Endothelial cell of umbilical vein (primary cell): ENCODE measurements around the gene RXFP1. TPM values are rescaled to one million over a fixed set of nuclear protein-coding genes. Genes with fewer than 3 reads are reported as not detected.

Experiments
- BruUV-seq: library from RNA; stranded (reverse); fragments of 400-500 nt; replicated peaks from 2 replicates; lab custom pipeline; 2021; lab: Mats Ljungman, UMichigan
- CTCF ChIA-PET: fragments of 300-600, 350-600 bp; sonication (Branson Sonifier 250); formaldehyde crosslinking; loops from one replicate; lab custom pipeline; 2021; ENCODE audit warnings: antibody characterized with exemption, inconsistent platforms; lab: Charles Lee
- POLR2A ChIA-PET: fragments of 300-600, 350-600 bp; sonication (Branson Sonifier 250); formaldehyde crosslinking; loops from one replicate; lab custom pipeline; 2021; ENCODE audit warnings: antibody characterized with exemption, inconsistent platforms; lab: Charles Lee
- DNase-seq: peaks from one replicate; pipeline ENCODE4 v3.0.0-alpha.2; 2011; ENCODE audit warnings: low read depth, low spot score
- FAIRE-seq: peaks from 2 replicates; lab custom pipeline; 2011; peaks lifted over from hg19 to GRCh38; lab: Jason Lieb, UNC
- H2AFZ ChIP-seq: 2 replicates; pipeline ENCODE4 v1.6.0; 2012; ENCODE audit warnings: low read depth, low read length, control low read depth, inconsistent platforms
- H3K27ac ChIP-seq: 2 replicates; pipeline ENCODE4 v1.5.1; 2011; ENCODE audit warnings: low read depth, mild to moderate bottlenecking, control low read depth, low read length, moderate library complexity; ENCODE audit not compliant: insufficient read depth
- H3K27me3 ChIP-seq, 2 experiments: 2 replicates each; pipeline versions ENCODE4 v1.6.0 to v1.6.1; 2011; ENCODE audit warnings: low read length in 2 of 2, mixed read lengths in 1 of 2; ENCODE audit not compliant: control insufficient read depth in 2 of 2, insufficient read depth in 2 of 2
- H3K36me3 ChIP-seq, 2 experiments: 2 replicates in 1 of 2; 3 replicates in 1 of 2; pipeline ENCODE4 v1.5.1; 2011; ENCODE audit warnings: low read length in 2 of 2, mild to moderate bottlenecking in 1 of 2, moderate library complexity in 1 of 2; ENCODE audit not compliant: control insufficient read depth in 2 of 2, insufficient read depth in 2 of 2; ENCODE audit errors: extremely low read depth in 1 of 2
- H3K4me1 ChIP-seq: 3 replicates; pipeline ENCODE4 v1.5.1; 2011; ENCODE audit warnings: mild to moderate bottlenecking, low read length; ENCODE audit not compliant: control insufficient read depth, insufficient read depth; ENCODE audit errors: extremely low read depth
- H3K4me2 ChIP-seq: 2 replicates; pipeline ENCODE4 v1.6.1; 2011; ENCODE audit warnings: low read length, control low read depth, mixed read lengths; ENCODE audit not compliant: insufficient read depth
- H3K4me3 ChIP-seq, 3 experiments: fragments of 200-600 bp in 1 of 3; sonication (generic), shearing (Covaris generic) in 1 of 3; replicated peaks in 1 of 3; 2 replicates each; pipeline ENCODE4 v1.5.1; 2011 to 2016; ENCODE audit warnings: control low read depth in 3 of 3, low read length in 3 of 3, mild to moderate bottlenecking in 2 of 3, inconsistent platforms in 1 of 3, low read depth in 1 of 3, moderate library complexity in 1 of 3; ENCODE audit not compliant: insufficient read depth in 1 of 3
- H3K79me2 ChIP-seq: 2 replicates; pipeline ENCODE4 v1.6.0; 2012; ENCODE audit warnings: low read length, inconsistent platforms; ENCODE audit not compliant: control insufficient read depth, insufficient read depth
- H3K9ac ChIP-seq: replicated peaks from 2 replicates; pipeline ENCODE3; 2011; ENCODE audit warnings: low read length, control low read depth; ENCODE audit not compliant: insufficient read depth; ENCODE audit errors: extremely low read depth
- H3K9me1 ChIP-seq: replicated peaks from 3 replicates; pipeline ENCODE4 v1.6.0; 2011; ENCODE audit warnings: mild to moderate bottlenecking, low read length; ENCODE audit not compliant: control insufficient read depth, insufficient read depth; ENCODE audit errors: extremely low read depth
- H3K9me3 ChIP-seq: replicated peaks from 2 replicates; pipeline ENCODE4 v1.5.1; 2012; ENCODE audit warnings: low read length, inconsistent platforms; ENCODE audit not compliant: control insufficient read depth, insufficient read depth
- H4K20me1 ChIP-seq: replicated peaks from 2 replicates; pipeline ENCODE3; 2011; ENCODE audit warnings: mild to moderate bottlenecking, low read length; ENCODE audit not compliant: control insufficient read depth, insufficient read depth; ENCODE audit errors: extremely low read depth
- EZH2 ChIP-seq: IDR thresholded peaks from 2 replicates; pipeline ENCODE4 v1.6.1; 2012; ENCODE audit warnings: borderline replicate concordance, low read depth, mild to moderate bottlenecking, moderate library complexity, low read length, inconsistent platforms; ENCODE audit not compliant: severe bottlenecking
- FOS ChIP-seq: IDR thresholded peaks from 2 replicates; pipeline ENCODE4 v1.6.1; 2011; ENCODE audit warnings: mild to moderate bottlenecking, low read length, moderate library complexity, borderline replicate concordance; ENCODE audit not compliant: insufficient read depth
- GATA2 ChIP-seq: IDR thresholded peaks from 2 replicates; pipeline ENCODE4 v1.7.0; 2011; ENCODE audit warnings: low read depth, mild to moderate bottlenecking, moderate library complexity, mixed read lengths, low read length; ENCODE audit not compliant: insufficient read length, insufficient read depth
- JUN ChIP-seq: IDR thresholded peaks from 2 replicates; pipeline ENCODE4 v1.6.1; 2011; ENCODE audit warnings: borderline replicate concordance, low read depth; ENCODE audit not compliant: insufficient read length, insufficient read depth
- MYC ChIP-seq: IDR thresholded peaks from one replicate; pipeline ENCODE4 v1.6.1; 2011; ENCODE audit warnings: mild to moderate bottlenecking, low read depth, low read length
- POLR2A ChIP-seq: IDR thresholded peaks from 2 replicates; pipeline ENCODE4 v1.6.1; 2012; ENCODE audit warnings: low read depth, mild to moderate bottlenecking, control low read depth, low read length
- POLR2AphosphoS5 ChIP-seq: IDR thresholded peaks from 2 replicates; pipeline ENCODE4 v1.6.1; 2012; ENCODE audit warnings: low read depth, mild to moderate bottlenecking, control low read depth, low read length, moderate library complexity; ENCODE audit not compliant: insufficient read depth
- dilution Hi-C: fragments of 300-500 bp; cut with MboI; formaldehyde crosslinking; loops from one replicate; pipeline ENCODE4 v1.15.0; 2019; ENCODE audit warnings: low sequenced_read_pairs; ENCODE audit not compliant: extremely low pct_ligation_motif_present
- intact Hi-C: fragments of 100-400 bp; cut with micrococcal nuclease; formaldehyde crosslinking; loops from one replicate; pipeline ENCODE4 v1.10.0; 2022
- polyA plus RNA-seq, 4 experiments: library from polyadenylated mRNA; depleted of rRNA in 3 of 4; stranded (reverse) in 3 of 4; unstranded in 1 of 4; fragments of >200 nt; gene quantifications; 2 replicates each; pipeline versions ENCODE4 v1.2.1 to v1.2.3, GENCODE V29; 2011 to 2012; ENCODE audit warnings: missing spikeins in 1 of 4
- total RNA-seq: library from RNA; stranded (reverse); gene quantifications from 2 replicates; pipeline ENCODE4 v1.2.3, GENCODE V29; 2021
- TF ChIP-seq, protein P1 (sequence below), 2 donors: IDR thresholded peaks; 1 replicate in 1 of 2; 2 replicates in 1 of 2; pipeline ENCODE4 v1.5.1; 2011; ENCODE audit warnings: low read length in 2 of 2, mild to moderate bottlenecking in 2 of 2, moderate library complexity in 2 of 2, control low read depth in 1 of 2, inconsistent platforms in 1 of 2, low read depth in 1 of 2; ENCODE audit not compliant: insufficient read depth in 1 of 2; ENCODE audit errors: extremely low read depth in 1 of 2
- TF ChIP-seq, protein P2 (sequence below): IDR thresholded peaks from 2 replicates; pipeline ENCODE4 v1.6.1; 2011; ENCODE audit not compliant: insufficient read depth, insufficient read length

RXFP1 gene
- total and polyA plus RNA-seq, 2 donors (not counting 3 experiments of a cell fraction or from before 2014, with no cell fraction given) = not detected

DNA sequence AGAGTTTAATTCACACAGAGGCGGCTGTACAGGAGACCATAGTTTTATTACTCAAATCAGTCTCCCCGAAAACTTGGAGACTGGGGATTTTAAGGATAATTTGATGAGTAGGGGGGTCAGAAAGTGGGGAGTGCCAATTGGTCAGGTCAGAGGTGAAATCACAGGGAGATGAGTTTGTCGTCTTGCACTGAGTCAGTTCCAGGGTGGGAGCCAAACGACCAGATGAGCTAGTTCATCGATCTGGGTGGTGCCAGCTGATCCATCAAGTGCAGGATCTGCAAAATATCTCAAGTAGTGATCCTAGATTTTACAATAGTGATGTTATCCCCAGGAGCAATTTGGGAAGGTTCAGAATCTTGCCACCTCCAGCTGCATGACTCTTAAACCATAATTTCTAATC is 154.4 kb downstream of the RXFP1 start:
- DNase-seq (no peak), FAIRE-seq (no peak)
- no peak overlapping the region for H3K4me2 ChIP-seq
- no peaks in the 10 kb centered on the region for H3K9me3 ChIP-seq
- H3K79me2 ChIP-seq = peaks cover 6% of the 10 kb centered on the region
- dilution Hi-C loops = no loop called here
- no peaks in the 10 kb centered on the region for H4K20me1 ChIP-seq
- no peaks in the 10 kb centered on the region for H3K27me3 ChIP-seq
- POLR2A ChIA-PET = no interaction called here
- no peak overlapping the region for H3K27ac ChIP-seq
- H3K9ac ChIP-seq = no peak overlapping the region
- H3K4me3 ChIP-seq = no peak overlapping the region
- intact Hi-C loops = no loop called here
- peaks cover 4% of the 10 kb centered on the region for H3K4me1 ChIP-seq
- CTCF ChIA-PET = interaction anchor here (1.1 to 1.7 kb wide), 2 partner anchors 8 to 14 kb away, joined by 3 to 4 read pairs; no protein-coding TSS in a partner anchor
- no peaks in the 10 kb centered on the region for H3K9me1 ChIP-seq
- no peak for TF ChIP-seq GATA2
- H3K36me3 ChIP-seq = no peaks in the 10 kb centered on the region
- no peak overlapping the region for H2AFZ ChIP-seq
- BruUV-seq = no TSS peak

DNA sequence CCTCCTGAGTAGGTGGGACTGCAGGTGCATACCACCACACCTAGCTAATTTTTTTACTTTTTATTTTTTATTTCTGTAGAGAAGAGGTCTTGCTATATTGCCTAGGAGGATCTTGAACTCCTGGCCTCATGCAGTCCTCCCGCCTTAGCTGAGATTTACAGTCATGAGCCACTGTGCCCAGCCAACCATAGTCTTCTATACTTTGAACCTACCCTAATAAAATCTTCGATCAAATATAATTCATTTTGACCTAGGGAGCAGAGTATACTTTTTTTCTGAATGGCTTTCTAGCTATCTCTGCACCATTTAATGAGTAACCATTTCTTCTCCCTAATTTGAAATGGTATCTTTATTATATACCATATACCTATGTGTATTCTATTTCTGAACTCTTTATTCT is 157.1 kb downstream of the RXFP1 start:
- Histone ChIP-seq H2AFZ (no peak overlapping the region), H3K4me2 (no peak overlapping the region), H3K9me1 (no peaks in the 10 kb centered on the region), H3K79me2 (no peaks in the 10 kb centered on the region), H4K20me1 (no peaks in the 10 kb centered on the region), H3K27me3 (no peaks in the 10 kb centered on the region), H3K27ac (no peak overlapping the region), H3K4me3 (no peak overlapping the region), H3K9ac (no peak overlapping the region), H3K9me3 (no peaks in the 10 kb centered on the region), H3K4me1 (no peaks in the 10 kb centered on the region), H3K36me3 (no peaks in the 10 kb centered on the region)
- no peak for TF ChIP-seq FOS
- no peak for TF ChIP-seq POLR2A
- TF ChIP-seq MYC = no peak
- no peak for TF ChIP-seq GATA2
- TF ChIP-seq, protein P1, sequence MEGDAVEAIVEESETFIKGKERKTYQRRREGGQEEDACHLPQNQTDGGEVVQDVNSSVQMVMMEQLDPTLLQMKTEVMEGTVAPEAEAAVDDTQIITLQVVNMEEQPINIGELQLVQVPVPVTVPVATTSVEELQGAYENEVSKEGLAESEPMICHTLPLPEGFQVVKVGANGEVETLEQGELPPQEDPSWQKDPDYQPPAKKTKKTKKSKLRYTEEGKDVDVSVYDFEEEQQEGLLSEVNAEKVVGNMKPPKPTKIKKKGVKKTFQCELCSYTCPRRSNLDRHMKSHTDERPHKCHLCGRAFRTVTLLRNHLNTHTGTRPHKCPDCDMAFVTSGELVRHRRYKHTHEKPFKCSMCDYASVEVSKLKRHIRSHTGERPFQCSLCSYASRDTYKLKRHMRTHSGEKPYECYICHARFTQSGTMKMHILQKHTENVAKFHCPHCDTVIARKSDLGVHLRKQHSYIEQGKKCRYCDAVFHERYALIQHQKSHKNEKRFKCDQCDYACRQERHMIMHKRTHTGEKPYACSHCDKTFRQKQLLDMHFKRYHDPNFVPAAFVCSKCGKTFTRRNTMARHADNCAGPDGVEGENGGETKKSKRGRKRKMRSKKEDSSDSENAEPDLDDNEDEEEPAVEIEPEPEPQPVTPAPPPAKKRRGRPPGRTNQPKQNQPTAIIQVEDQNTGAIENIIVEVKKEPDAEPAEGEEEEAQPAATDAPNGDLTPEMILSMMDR (IDR thresholded peaks at IDR 0.05; ENCODE audit: extremely low read depth in 1 of 2, insufficient read depth in 1 of 2, low read depth in 1 of 2, low read length in 2 of 2) = no peak
- TF ChIP-seq POLR2AphosphoS5 = no peak
- TF ChIP-seq, protein P2, sequence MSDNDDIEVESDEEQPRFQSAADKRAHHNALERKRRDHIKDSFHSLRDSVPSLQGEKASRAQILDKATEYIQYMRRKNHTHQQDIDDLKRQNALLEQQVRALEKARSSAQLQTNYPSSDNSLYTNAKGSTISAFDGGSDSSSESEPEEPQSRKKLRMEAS = no peak
- no peak for TF ChIP-seq JUN
- TF ChIP-seq EZH2 = no peak
- ChIA-PET POLR2A (no interaction called here), CTCF (no interaction called here)
- DNase-seq (no peak), FAIRE-seq (no peak)
- dilution Hi-C loops = no loop called here
- intact Hi-C loops = no loop called here
- BruUV-seq = no TSS peak
